HEK293 (cell line): ENCODE results near the gene CDRT4.

Experiments used
- CTCF ChIP-seq: fragments of 450-650 bp; formaldehyde crosslinking; IDR thresholded peaks from 2 replicates; pipeline ENCODE4 v1.5.1; 2016; ENCODE audit warnings: missing biosample characterization, missing genetic modification characterization
- MYNN ChIP-seq: fragments of 450-650 bp; formaldehyde crosslinking; IDR thresholded peaks from 2 replicates; pipeline ENCODE4 v1.5.1; 2016; ENCODE audit warnings: missing biosample characterization, missing genetic modification characterization, borderline replicate concordance
- REST ChIP-seq: fragments of 450-650 bp; formaldehyde crosslinking; IDR thresholded peaks from 2 replicates; pipeline ENCODE4 v1.5.1; 2016; ENCODE audit warnings: missing biosample characterization, missing genetic modification characterization
- YY1 ChIP-seq: fragments of 450-650 bp; formaldehyde crosslinking; IDR thresholded peaks from 2 replicates; pipeline ENCODE4 v1.5.1; 2018; ENCODE audit warnings: missing biosample characterization, missing genetic modification characterization
- ZBTB11 ChIP-seq: fragments of 450-650 bp; formaldehyde crosslinking; conservative IDR thresholded peaks from 2 replicates; pipeline ENCODE4 v1.5.1; 2016; ENCODE audit warnings: low read depth, missing biosample characterization, missing genetic modification characterization
- ZBTB17 ChIP-seq: fragments of 450-650 bp; formaldehyde crosslinking; IDR thresholded peaks from 2 replicates; pipeline ENCODE4 v1.5.1; 2016; ENCODE audit warnings: missing biosample characterization, missing genetic modification characterization
- ZNF121 ChIP-seq: fragments of 450-650 bp; formaldehyde crosslinking; IDR thresholded peaks from 2 replicates; pipeline ENCODE4 v1.5.1; 2016; ENCODE audit warnings: missing biosample characterization, missing genetic modification characterization
- ZNF174 ChIP-seq: fragments of 450-650 bp; formaldehyde crosslinking; IDR thresholded peaks from 2 replicates; pipeline ENCODE4 v1.5.0; 2017; ENCODE audit warnings: missing biosample characterization, mild to moderate bottlenecking, missing genetic modification characterization
- ZNF266 ChIP-seq: fragments of 450-650 bp; formaldehyde crosslinking; IDR thresholded peaks from 2 replicates; pipeline ENCODE4 v1.5.1; 2016; ENCODE audit warnings: missing biosample characterization, missing genetic modification characterization, low read depth
- ZNF398 ChIP-seq: fragments of 450-650 bp; formaldehyde crosslinking; IDR thresholded peaks from 2 replicates; pipeline ENCODE4 v1.5.1; 2017; ENCODE audit warnings: missing biosample characterization, missing genetic modification characterization
- ZNF514 ChIP-seq: fragments of 450-650 bp; formaldehyde crosslinking; IDR thresholded peaks from 2 replicates; pipeline ENCODE4 v1.5.1; 2016; ENCODE audit warnings: missing biosample characterization, missing genetic modification characterization
- ZNF571 ChIP-seq: fragments of 450-650 bp; formaldehyde crosslinking; IDR thresholded peaks from 2 replicates; pipeline ENCODE4 v1.5.0; 2017; ENCODE audit warnings: missing biosample characterization, missing genetic modification characterization
- ZNF792 ChIP-seq: fragments of 450-650 bp; formaldehyde crosslinking; IDR thresholded peaks from 2 replicates; pipeline ENCODE4 v1.5.1; 2016; ENCODE audit warnings: missing biosample characterization, missing genetic modification characterization

GRCh38 chr17:15516150-15516549 lies 48.7 kb upstream of the CDRT4 start:
- no peak for TF ChIP-seq MYNN
- no peak for TF ChIP-seq ZNF571 (tag by site-specific recombination)
- no peak for TF ChIP-seq CTCF (tag by site-specific recombination)
- no peak for TF ChIP-seq ZBTB17 (tag by site-specific recombination)
- TF ChIP-seq ZBTB11 (tag by site-specific recombination) = no peak
- no peak for TF ChIP-seq ZNF174 (tag by site-specific recombination)
- no peak for TF ChIP-seq ZNF514
- TF ChIP-seq ZNF266 (tag by site-specific recombination) = no peak
- no peak for TF ChIP-seq ZNF398 (tag by site-specific recombination)
- TF ChIP-seq ZNF121 (tag by site-specific recombination) = no peak
- no peak for TF ChIP-seq YY1 (tag by site-specific recombination)
- TF ChIP-seq ZNF792 (tag by site-specific recombination) = no peak
- no peak for TF ChIP-seq REST (tag by site-specific recombination)
